IMR-90 (cell line): ENCODE measurements around the gene TPST1. TPM values are rescaled to one million over a fixed set of nuclear protein-coding genes. Genes with fewer than 3 reads are reported as not detected.

ENCODE experiments used
- ATAC-seq: fragments of 200-7000 bp; cut with Tn5 transposase; 2 replicates; pipeline ENCODE4 v1.9.1; 2020; ENCODE audit warnings: low read depth, mild to moderate bottlenecking, moderate library complexity
- BruUV-seq: library from RNA; stranded (reverse); fragments of 400-500 nt; replicated peaks from 2 replicates; lab custom pipeline; 2021; lab: Mats Ljungman, UMichigan
- CTCF ChIA-PET: fragments of 300-600 bp; formaldehyde crosslinking; extraction: SDS; loops from one replicate; lab custom pipeline; 2021; ENCODE audit warnings: antibody characterized with exemption; lab: Yijun Ruan, JAX
- POLR2A ChIA-PET: fragments of 300-600 bp; sonication (Branson Sonifier 250); formaldehyde crosslinking; loops from one replicate; lab custom pipeline; 2022; ENCODE audit warnings: antibody characterized with exemption; ENCODE audit not compliant: unreplicated experiment; lab: Charles Lee
- DNase-seq: peaks from one replicate; pipeline ENCODE4 v3.0.0; 2013
- H2AFZ ChIP-seq: replicated peaks from 2 replicates; pipeline ENCODE3; 2013; ENCODE audit warnings: low read length, mild to moderate bottlenecking; ENCODE audit not compliant: poor library complexity
- H2AK5ac ChIP-seq: 2 replicates; pipeline ENCODE4 v1.6.1; 2013; ENCODE audit warnings: low read depth, low read length, inconsistent platforms
- H2AK9ac ChIP-seq: replicated peaks from 2 replicates; pipeline ENCODE3; 2013; ENCODE audit warnings: mild to moderate bottlenecking, low read depth, low read length, moderate library complexity; ENCODE audit not compliant: poor library complexity
- H2BK120ac ChIP-seq: 2 replicates; pipeline ENCODE4 v1.6.1; 2013; ENCODE audit warnings: low read depth, low read length, inconsistent platforms
- H2BK15ac ChIP-seq: 3 replicates; pipeline ENCODE4 v1.6.1; 2013; ENCODE audit warnings: low read depth, low read length, inconsistent platforms
- H2BK20ac ChIP-seq: 2 replicates; pipeline ENCODE4 v1.6.1; 2013; ENCODE audit warnings: low read depth, mild to moderate bottlenecking, inconsistent platforms, low read length, moderate library complexity
- H2BK5ac ChIP-seq: 2 replicates; pipeline ENCODE4 v1.6.1; 2013; ENCODE audit warnings: mild to moderate bottlenecking, low read depth, low read length, inconsistent platforms; ENCODE audit not compliant: poor library complexity, severe bottlenecking
- H3K14ac ChIP-seq: replicated peaks from 2 replicates; pipeline ENCODE4 v1.6.1; 2013; ENCODE audit warnings: low read depth, low read length, inconsistent platforms
- H3K18ac ChIP-seq: 2 replicates; pipeline ENCODE4 v1.6.1; 2013; ENCODE audit warnings: low read depth, low read length, control low read depth
- H3K23ac ChIP-seq: 2 replicates; pipeline ENCODE4 v1.6.1; 2013; ENCODE audit warnings: low read depth, low read length, inconsistent platforms
- H3K27ac ChIP-seq: 2 replicates; pipeline ENCODE4 v1.5.1; 2013; ENCODE audit warnings: mild to moderate bottlenecking, control low read depth, low read length; ENCODE audit not compliant: insufficient read depth
- H3K27me3 ChIP-seq: 2 replicates; pipeline ENCODE4 v1.6.1; 2013; ENCODE audit warnings: low read length; ENCODE audit not compliant: control insufficient read depth, insufficient read depth
- H3K36me3 ChIP-seq: 2 replicates; pipeline ENCODE4 v1.6.1; 2013; ENCODE audit warnings: low read length, mixed read lengths; ENCODE audit not compliant: control insufficient read depth, insufficient read depth
- H3K4ac ChIP-seq: 2 replicates; pipeline ENCODE4 v1.6.1; 2013; ENCODE audit warnings: low read depth, low read length, inconsistent platforms
- H3K4me1 ChIP-seq: 2 replicates; pipeline ENCODE4 v1.6.1; 2013; ENCODE audit warnings: low read length, mixed read lengths; ENCODE audit not compliant: control insufficient read depth, insufficient read depth
- H3K4me2 ChIP-seq: 2 replicates; pipeline ENCODE4 v1.6.1; 2013; ENCODE audit warnings: low read depth, mild to moderate bottlenecking, control low read depth, low read length, moderate library complexity
- H3K4me3 ChIP-seq: 2 replicates; pipeline ENCODE4 v1.5.1; 2013; ENCODE audit warnings: low read depth, mild to moderate bottlenecking, control low read depth, low read length, moderate library complexity; ENCODE audit not compliant: insufficient read depth
- H3K56ac ChIP-seq: 2 replicates; pipeline ENCODE4 v1.6.1; 2013; ENCODE audit warnings: low read length, inconsistent platforms; ENCODE audit not compliant: insufficient read depth; ENCODE audit errors: extremely low read depth
- H3K79me1 ChIP-seq, 2 experiments: 2 replicates each; pipeline ENCODE4 v1.6.1; 2013; ENCODE audit warnings: low read length in 2 of 2, inconsistent platforms in 1 of 2, low read depth in 1 of 2
- H3K9ac ChIP-seq: 2 replicates; pipeline ENCODE4 v1.6.1; 2013; ENCODE audit warnings: low read depth, low read length, control low read depth
- H3K9me1 ChIP-seq: 2 replicates; pipeline ENCODE4 v1.6.1; 2013; ENCODE audit warnings: low read length, inconsistent platforms; ENCODE audit not compliant: insufficient read depth
- H3K9me3 ChIP-seq: 2 replicates; pipeline ENCODE4 v1.6.1; 2013; ENCODE audit warnings: low read length; ENCODE audit not compliant: control insufficient read depth, insufficient read depth
- H4K20me1 ChIP-seq: 2 replicates; pipeline ENCODE4 v1.6.1; 2013; ENCODE audit warnings: low read length, inconsistent platforms; ENCODE audit not compliant: insufficient read depth
- H4K5ac ChIP-seq: 2 replicates; pipeline ENCODE4 v1.6.1; 2013; ENCODE audit warnings: mild to moderate bottlenecking, low read depth, low read length, control low read depth
- H4K8ac ChIP-seq, 2 experiments: 2 replicates each; pipeline ENCODE4 v1.6.1; 2013; ENCODE audit warnings: low read depth in 2 of 2, low read length in 2 of 2, control low read depth in 1 of 2, inconsistent platforms in 1 of 2
- H4K91ac ChIP-seq: 2 replicates; pipeline ENCODE4 v1.6.1; 2013; ENCODE audit warnings: low read depth, low read length, inconsistent platforms; ENCODE audit not compliant: insufficient read depth
- CEBPB ChIP-seq: IDR thresholded peaks from 2 replicates; pipeline ENCODE4 v1.6.1; 2012; ENCODE audit warnings: low read depth, low read length, improper control_type of control experiment
- POLR2A ChIP-seq: IDR thresholded peaks from 2 replicates; pipeline ENCODE4 v1.6.1; 2012; ENCODE audit warnings: mild to moderate bottlenecking, low read depth, low read length
- RAD21 ChIP-seq: IDR thresholded peaks from 2 replicates; pipeline ENCODE4 v1.6.1; 2012; ENCODE audit warnings: low read length, improper control_type of control experiment
- WGBS, 2 experiments: methylation state at CpG; one replicate each; pipeline versions ENCODE4 v1.1.5 to v1.1.7; 2013; ENCODE audit warnings: missing lambda C conversion rate in 2 of 2; ENCODE audit not compliant: insufficient read length in 1 of 2; ENCODE audit errors: extremely low coverage in 2 of 2; 5-methylcytosine and 5-hydroxymethylcytosine counted together
- dilution Hi-C: fragments of 300-500 bp; cut with HindIII; formaldehyde crosslinking; loops from one replicate; pipeline ENCODE4 v1.14.3; 2018; ENCODE audit warnings: low sequenced_read_pairs; ENCODE audit not compliant: unreplicated experiment
- in situ Hi-C: fragments of 300-500 bp; cut with MboI; formaldehyde crosslinking; loops from 3 replicates; pipeline ENCODE4 v1.14.3; 2019; ENCODE audit warnings: low sequenced_read_pairs, inconsistent platforms, mixed read lengths
- intact Hi-C: fragments of 100-400 bp; cut with micrococcal nuclease; formaldehyde crosslinking; loops from 2 replicates; pipeline ENCODE4 v1.10.0; 2022
- polyA plus RNA-seq, 3 experiments: library from polyadenylated mRNA; depleted of rRNA; stranded (reverse); fragments of >200 nt; gene quantifications; 2 replicates each; pipeline ENCODE4 v1.2.3, GENCODE V29; 2012; ENCODE audit warnings: low replicate concordance in 1 of 3
- total RNA-seq: library from RNA; depleted of rRNA; stranded (reverse); fragments of >200 nt; gene quantifications from 2 replicates; pipeline ENCODE4 v1.2.3, GENCODE V29; 2012
- TF ChIP-seq, protein P1 (sequence below): fragments of 150-350 bp; IDR thresholded peaks from 2 replicates; pipeline ENCODE4 v1.6.1; 2017; ENCODE audit warnings: mild to moderate bottlenecking, antibody characterized with exemption, low read length, low read depth

Gene TPST1
- total and polyA plus RNA-seq, 2 of the 4 experiments (the other 2 are of a cell fraction): 37.7 to 58.6 TPM

DNA sequence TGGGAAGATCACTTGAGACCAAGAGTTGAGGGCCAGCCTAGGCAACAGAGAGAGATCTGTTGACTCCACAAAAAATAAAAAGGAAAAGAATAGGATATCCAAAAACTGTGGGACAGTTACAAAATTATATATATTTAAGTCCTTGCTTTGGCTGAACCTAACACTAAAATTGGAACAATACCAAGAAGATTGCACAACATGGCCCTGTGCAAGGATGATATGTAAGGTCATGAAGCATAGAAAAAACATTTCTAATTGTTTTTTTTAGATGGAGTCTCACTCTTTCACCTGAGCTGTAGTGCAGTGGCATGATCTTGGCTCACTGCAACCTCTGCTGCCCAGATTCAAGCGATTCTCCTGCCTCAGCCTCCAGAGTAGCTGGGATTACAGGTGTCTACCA, 139.0 kb downstream of the TPST1 start:
- Histone ChIP-seq H3K56ac (no peak overlapping the region), H3K14ac (no peak overlapping the region), H2AK9ac (no peak overlapping the region), H2BK5ac (no peak overlapping the region), H4K20me1 (no peaks in the 10 kb centered on the region), H3K9me3 (peaks cover 5% of the 10 kb centered on the region), H3K4me3 (no peak overlapping the region), H2BK120ac (no peak overlapping the region), H3K9ac (no peak overlapping the region), H3K27ac (peak overlapping the region; percentile 35; the same call in 1 of the 2 replicates), H2BK15ac (no peak overlapping the region), H3K9me1 (peaks cover 2% of the 10 kb centered on the region; the same call in 1 of the 2 replicates), H3K79me1 (peaks cover 0 to 6% of the 10 kb centered on the region in 2 experiments; a peak in 3 of 4 replicates), H4K91ac (no peak overlapping the region), H3K4me2 (no peak overlapping the region), H2AFZ (no peak overlapping the region), H3K4ac (no peak overlapping the region), H3K36me3 (no peaks in the 10 kb centered on the region), H3K4me1 (peaks cover 4% of the 10 kb centered on the region), H3K23ac (no peak overlapping the region; the same call in 1 of the 2 replicates), H3K18ac (peak overlapping the region; percentile 75; the same call in 1 of the 2 replicates), H2BK20ac (no peak overlapping the region), H4K8ac (0 out of 4 replicates have a peak overlapping the region, but pooled peaks of 1 of the 2 experiments have one; percentile 1), H4K5ac (no peak overlapping the region), H2AK5ac (no peak overlapping the region), H3K27me3 (no peaks in the 10 kb centered on the region)
- intact Hi-C loops: no loop called here
- ChIA-PET CTCF (no interaction called here), POLR2A (no interaction called here)
- peak; percentile 94 for TF ChIP-seq CEBPB
- TF ChIP-seq POLR2A: no peak
- TF ChIP-seq RAD21: no peak
- TF ChIP-seq, protein P1, sequence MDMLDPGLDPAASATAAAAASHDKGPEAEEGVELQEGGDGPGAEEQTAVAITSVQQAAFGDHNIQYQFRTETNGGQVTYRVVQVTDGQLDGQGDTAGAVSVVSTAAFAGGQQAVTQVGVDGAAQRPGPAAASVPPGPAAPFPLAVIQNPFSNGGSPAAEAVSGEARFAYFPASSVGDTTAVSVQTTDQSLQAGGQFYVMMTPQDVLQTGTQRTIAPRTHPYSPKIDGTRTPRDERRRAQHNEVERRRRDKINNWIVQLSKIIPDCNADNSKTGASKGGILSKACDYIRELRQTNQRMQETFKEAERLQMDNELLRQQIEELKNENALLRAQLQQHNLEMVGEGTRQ: no peak
- dilution Hi-C loops: no loop called here
- in situ Hi-C loops: no loop called here
- ATAC-seq (no peak; the same call in none of the 2 replicates), DNase-seq (peak; percentile 71)
- BruUV-seq: no TSS peak
- WGBS, 2 experiments: no CpG with 5 or more reads among the region's 1 CpG
